Coronary artery (tissue), 2 donors: ENCODE results near the gene TSPAN9.

Source experiments
- DNase-seq: peaks from one replicate; pipeline ENCODE4 v3.0.0-alpha.2; 2017; ENCODE audit warnings: low spot score
- H3K27ac ChIP-seq, 2 donors: fragments of 200-600 bp; sonication (generic); one replicate each; pipeline ENCODE4 v1.5.1; 2016 to 2019
- H3K4me3 ChIP-seq: fragments of 200-600 bp; sonication (generic); 2 replicates; pipeline ENCODE4 v1.5.1; 2016; ENCODE audit warnings: mild to moderate bottlenecking, moderate library complexity
- TF ChIP-seq, protein P1 (sequence below): fragments of 200-600 bp; sonication (generic); IDR thresholded peaks from one replicate; pipeline ENCODE4 v1.5.1; 2019; ENCODE audit warnings: antibody characterized with exemption

The TSPAN9 gene

DNA sequence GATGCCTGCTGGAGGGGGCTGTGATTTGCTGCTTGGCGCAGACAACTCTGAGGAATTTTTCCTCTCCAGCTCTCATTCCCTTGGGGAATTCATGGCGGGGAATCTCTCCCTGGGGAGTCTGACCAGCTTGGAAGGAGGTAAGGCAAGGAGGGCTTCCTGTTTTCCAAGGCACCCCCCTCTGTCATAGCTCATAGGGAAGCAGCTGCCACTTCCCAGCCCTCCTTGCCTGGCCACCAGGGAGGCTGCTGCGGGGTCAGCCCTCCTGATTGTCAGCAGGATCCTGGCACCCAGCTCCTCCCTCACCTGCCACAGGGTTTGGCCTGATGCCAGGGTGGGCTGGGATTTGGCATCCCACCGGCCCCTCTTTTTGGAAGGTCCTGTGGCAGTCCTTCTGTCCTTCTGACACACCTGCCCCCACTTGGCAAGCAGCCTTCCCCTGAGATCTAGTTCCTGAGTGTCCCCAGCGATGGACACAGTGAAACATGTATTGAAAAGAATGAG is 74.9 kb downstream of the TSPAN9 start:
- Histone ChIP-seq H3K27ac (peak overlapping the region; percentile 57 to 87), H3K4me3 (peak overlapping the region; percentile 54)
- DNase-seq, result peak; percentile 85
- TF ChIP-seq, protein P1, sequence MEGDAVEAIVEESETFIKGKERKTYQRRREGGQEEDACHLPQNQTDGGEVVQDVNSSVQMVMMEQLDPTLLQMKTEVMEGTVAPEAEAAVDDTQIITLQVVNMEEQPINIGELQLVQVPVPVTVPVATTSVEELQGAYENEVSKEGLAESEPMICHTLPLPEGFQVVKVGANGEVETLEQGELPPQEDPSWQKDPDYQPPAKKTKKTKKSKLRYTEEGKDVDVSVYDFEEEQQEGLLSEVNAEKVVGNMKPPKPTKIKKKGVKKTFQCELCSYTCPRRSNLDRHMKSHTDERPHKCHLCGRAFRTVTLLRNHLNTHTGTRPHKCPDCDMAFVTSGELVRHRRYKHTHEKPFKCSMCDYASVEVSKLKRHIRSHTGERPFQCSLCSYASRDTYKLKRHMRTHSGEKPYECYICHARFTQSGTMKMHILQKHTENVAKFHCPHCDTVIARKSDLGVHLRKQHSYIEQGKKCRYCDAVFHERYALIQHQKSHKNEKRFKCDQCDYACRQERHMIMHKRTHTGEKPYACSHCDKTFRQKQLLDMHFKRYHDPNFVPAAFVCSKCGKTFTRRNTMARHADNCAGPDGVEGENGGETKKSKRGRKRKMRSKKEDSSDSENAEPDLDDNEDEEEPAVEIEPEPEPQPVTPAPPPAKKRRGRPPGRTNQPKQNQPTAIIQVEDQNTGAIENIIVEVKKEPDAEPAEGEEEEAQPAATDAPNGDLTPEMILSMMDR, result no peak

DNA sequence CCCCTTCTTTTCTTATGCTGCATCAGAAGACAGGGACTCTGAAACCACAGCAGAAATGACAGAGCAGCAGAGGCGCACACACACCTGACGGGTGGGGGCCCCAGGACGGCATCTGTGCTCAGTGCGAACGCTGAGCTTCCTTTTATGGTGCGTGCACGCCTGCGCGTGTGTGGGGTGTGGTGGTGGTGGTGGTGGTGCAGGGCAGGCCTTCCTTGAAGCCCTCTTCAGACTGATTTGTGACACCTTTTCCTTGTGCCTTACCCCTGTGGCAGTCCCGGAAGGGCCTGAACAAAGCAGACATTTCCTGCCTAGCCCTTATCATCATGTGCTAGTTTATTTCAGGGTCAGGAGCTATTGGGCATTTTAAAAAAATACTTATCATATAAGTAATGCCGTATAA is 75.7 kb downstream of the TSPAN9 start:
- Histone ChIP-seq H3K27ac (peak overlapping the region; percentile 29 to 87), H3K4me3 (no peak overlapping the region)
- DNase-seq, result no peak
- TF ChIP-seq, protein P1, result no peak

DNA sequence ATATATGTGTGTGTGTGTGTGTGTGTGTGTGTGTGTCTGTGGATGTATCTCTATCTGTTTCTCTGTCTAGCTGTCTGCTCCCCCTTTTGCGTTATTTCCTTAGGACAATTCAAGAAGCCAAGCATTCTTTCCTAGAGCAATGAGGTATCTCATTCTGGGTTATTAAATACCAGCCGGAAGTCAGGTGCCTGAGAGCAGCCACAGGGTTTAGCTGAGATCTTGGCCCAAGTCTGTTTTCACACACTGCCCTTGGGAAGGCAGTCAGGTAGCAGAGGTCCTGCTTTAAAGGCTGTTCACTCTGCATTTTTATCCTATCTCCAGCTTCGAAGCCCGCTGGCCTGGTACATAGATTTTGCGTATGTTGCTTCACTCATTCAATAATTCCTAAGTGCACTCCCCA is 76.8 kb downstream of the TSPAN9 start:
- TF ChIP-seq, protein P1, result no peak

DNA sequence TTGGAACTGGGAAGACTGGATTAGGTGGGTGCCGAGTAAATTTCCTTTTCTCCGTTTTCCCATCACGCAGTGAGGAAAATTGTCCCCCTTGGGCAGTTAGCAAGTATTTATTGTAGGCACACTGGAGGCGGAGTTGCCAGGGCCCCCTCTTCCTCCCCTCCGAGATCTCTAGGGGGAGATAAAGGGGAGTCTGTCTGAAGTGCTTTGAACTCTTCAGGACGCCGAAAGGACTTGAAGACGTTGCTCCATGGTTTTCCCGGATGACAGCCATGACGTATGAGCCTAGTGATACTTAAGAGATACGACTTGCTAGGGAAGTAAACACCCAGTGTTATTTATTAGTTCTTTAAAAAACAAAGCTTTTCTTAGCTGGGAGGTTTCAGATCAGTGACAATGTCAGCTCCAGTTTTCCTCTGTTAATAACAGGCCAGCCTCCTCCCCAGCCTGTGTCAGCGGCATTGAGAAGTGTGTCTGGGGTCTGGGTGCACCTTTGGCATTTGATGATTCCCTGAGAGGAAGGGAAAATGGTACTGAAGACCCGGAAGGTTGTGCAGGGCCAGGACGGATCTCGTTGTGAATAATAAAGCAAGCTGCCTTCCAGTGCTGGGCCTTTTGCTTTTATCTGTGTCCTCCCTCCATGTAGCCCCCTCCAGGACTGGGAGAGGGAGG is 78.7 kb downstream of the TSPAN9 start:
- TF ChIP-seq, protein P1, result no peak
- DNase-seq, result no peak
- no peak overlapping the region for H3K27ac ChIP-seq
- no peak overlapping the region for H3K4me3 ChIP-seq

More for the DNA sequence above, 76.8 kb downstream of the TSPAN9 start:
- Histone ChIP-seq H3K27ac (peak overlapping the region in 1 of 2 donors; percentile 10), H3K4me3 (no peak overlapping the region)
- DNase-seq, result no peak

DNA sequence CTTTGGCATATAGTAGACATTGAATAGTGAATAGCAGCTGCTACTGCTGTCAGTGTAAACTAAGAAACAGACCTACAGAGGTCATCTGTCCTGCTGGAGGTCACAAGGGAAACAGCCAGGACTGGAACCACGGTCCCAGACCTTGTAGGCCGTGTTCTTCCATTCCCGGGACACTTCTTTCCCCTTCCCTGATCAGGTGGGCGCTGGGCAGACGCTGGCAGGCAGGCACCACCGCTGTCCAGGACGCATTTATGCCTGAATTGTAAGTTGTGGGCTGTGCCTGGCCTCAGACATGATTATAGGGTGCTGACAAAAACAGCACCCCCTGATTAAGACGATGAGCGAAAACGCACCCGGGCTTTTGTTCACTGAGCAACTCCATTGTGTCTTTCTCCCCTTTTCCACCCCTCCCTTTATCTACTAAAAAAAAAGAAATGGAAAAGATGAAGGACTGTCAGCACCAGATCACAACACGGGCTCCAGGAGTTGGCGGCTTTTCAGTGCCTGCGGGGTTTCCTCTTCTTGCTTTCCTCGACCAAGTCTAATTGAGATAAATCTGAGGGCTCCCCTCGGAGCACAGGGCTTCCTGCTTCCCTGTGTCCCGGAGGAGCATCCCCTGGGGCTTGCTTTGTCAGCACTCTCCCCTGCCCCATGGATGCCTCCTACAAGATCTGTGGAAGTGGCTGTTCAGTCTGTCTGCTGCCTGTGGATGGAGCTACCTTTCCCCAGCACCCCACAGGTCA is 80.6 kb downstream of the TSPAN9 start:
- H3K27ac ChIP-seq, result peak overlapping the region in 1 of 2 donors; percentile 74
- TF ChIP-seq, protein P1, result no peak
- no peak overlapping the region for H3K4me3 ChIP-seq
- DNase-seq, result no peak

DNA sequence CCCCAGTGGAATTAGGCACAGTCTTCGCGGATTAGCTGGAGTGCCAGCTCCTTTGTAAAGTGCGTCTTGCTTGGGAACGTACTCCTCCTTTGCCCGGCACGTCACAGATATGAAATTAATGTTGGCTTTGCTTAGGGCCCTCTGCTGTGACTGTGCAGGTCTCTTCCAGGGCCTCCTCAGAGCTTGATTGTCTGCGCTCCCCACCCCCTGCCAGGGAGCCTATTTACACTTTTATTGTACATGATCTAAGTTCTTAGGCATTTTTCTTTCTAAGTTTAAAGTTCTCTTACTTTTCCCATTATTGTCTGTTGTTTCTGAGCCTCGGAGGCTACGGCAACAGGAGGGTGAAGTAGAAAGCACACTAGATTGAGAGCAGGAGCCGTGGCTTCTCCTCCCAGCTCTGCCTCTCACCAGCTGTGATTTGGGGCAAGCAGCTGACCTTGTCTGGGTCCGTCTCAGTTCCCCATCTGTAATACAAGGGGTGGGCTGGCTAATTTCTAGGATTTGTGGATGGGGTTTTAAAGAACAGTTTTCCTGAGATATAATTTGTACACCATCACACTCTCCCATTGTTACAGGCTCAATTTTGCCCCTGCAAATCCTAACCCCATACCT is 81.8 kb downstream of the TSPAN9 start:
- Histone ChIP-seq H3K4me3 (no peak overlapping the region), H3K27ac (peak overlapping the region; percentile 68 to 74)
- TF ChIP-seq, protein P1, result no peak
- no peak for DNase-seq
